Lower leg skin (tissue), 3 donors: ENCODE data around the gene AGA.

Source experiments
- POLR2A ChIP-seq, 2 donors: fragments of 450-650 bp; IDR thresholded peaks; one replicate each; pipeline ENCODE4 v1.6.1; 2016 to 2017; ENCODE audit warnings: antibody characterized with exemption in 2 of 2, mild to moderate bottlenecking in 1 of 2, moderate library complexity in 1 of 2
- TF ChIP-seq, protein P1 (sequence below), 3 donors: fragments of 450-650 bp; IDR thresholded peaks; one replicate each; pipeline ENCODE4 v1.5.1; 2016; ENCODE audit warnings: antibody characterized with exemption in 3 of 3, mild to moderate bottlenecking in 3 of 3, moderate library complexity in 2 of 3

DNA sequence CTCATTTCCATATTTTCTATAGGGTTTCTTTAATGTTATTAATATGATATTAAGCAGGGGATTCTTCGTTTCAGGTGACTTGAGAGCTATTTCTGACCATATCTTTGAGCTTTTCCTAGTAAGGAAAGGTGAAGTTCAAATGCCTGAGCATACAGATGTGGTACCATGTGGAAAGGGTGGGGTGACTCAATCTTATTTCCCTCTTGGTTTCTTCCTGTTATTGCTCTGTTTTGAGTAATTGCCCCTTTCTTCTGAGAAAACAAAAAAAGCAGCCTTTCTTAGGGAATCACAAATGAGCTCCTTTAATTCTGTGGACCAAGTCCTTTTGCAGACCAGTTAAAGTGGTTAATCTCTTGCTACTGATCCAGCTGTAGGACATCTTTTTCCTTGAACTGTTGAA is 41.0 kb upstream of the AGA start:
- TF ChIP-seq, protein P1, sequence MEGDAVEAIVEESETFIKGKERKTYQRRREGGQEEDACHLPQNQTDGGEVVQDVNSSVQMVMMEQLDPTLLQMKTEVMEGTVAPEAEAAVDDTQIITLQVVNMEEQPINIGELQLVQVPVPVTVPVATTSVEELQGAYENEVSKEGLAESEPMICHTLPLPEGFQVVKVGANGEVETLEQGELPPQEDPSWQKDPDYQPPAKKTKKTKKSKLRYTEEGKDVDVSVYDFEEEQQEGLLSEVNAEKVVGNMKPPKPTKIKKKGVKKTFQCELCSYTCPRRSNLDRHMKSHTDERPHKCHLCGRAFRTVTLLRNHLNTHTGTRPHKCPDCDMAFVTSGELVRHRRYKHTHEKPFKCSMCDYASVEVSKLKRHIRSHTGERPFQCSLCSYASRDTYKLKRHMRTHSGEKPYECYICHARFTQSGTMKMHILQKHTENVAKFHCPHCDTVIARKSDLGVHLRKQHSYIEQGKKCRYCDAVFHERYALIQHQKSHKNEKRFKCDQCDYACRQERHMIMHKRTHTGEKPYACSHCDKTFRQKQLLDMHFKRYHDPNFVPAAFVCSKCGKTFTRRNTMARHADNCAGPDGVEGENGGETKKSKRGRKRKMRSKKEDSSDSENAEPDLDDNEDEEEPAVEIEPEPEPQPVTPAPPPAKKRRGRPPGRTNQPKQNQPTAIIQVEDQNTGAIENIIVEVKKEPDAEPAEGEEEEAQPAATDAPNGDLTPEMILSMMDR (IDR thresholded peaks at IDR 0.05), result no peak
- TF ChIP-seq POLR2A (IDR thresholded peaks at IDR 0.05), result no peak
